ENCODE results near the gene MT1F. TPM values are rescaled to one million over a fixed set of nuclear protein-coding genes. Genes with fewer than 3 reads are reported as not detected.

Gene MT1F
- total and polyA plus RNA-seq, 10 of the 15 experiments (the other 5 are each of a cell fraction or from before 2014, with no cell fraction given), result 0.28 to 2.5 (median 1.1) TPM; not detected in 1

- H4K20me1 ChIP-seq (ENCODE audit: control insufficient read depth, insufficient read depth), result no peaks in the 10 kb centered on the region
- DNase-seq (ENCODE audit: low read depth, low spot score), result no peak
- no peak overlapping the region for H3K4me3 ChIP-seq
- 29% methylated on average over 5 of the region's 5 CpGs for WGBS (ENCODE audit: insufficient coverage, insufficient replicate concordance, low lambda C conversion rate, missing lambda C conversion rate)
- H2AFZ ChIP-seq (ENCODE audit: control insufficient read depth, low read depth, low read length), result no peak overlapping the region
- in situ Hi-C loops (cut with MboI), result loop anchor here (25.0 kb wide), 1 partner anchor 760 kb away; no protein-coding TSS in a partner anchor
- no peak overlapping the region for H3K9ac ChIP-seq (ENCODE audit: control insufficient read depth, insufficient read depth, low read length)
- no peaks in the 10 kb centered on the region for H3K36me3 ChIP-seq (ENCODE audit: control insufficient read depth in 2 of 2, insufficient read depth in 2 of 2, low read length in 1 of 2)
- ATAC-seq, result no peak
- SMC1A ChIA-PET (ENCODE audit: uncharacterized antibody, unreplicated experiment), result interaction anchor here (0.5 to 1.7 kb wide), 4 partner anchors 21 to 562 kb away, joined by 3 read pairs; no protein-coding TSS in a partner anchor
- H3K79me2 ChIP-seq (ENCODE audit: control insufficient read depth, insufficient read depth, low read length), result no peaks in the 10 kb centered on the region
- no TSS peak for BruUV-seq (replicated peaks)
- H3K4me1 ChIP-seq (ENCODE audit: control insufficient read depth, insufficient read depth, low read length), result no peaks in the 10 kb centered on the region; the same call in 1 of the 2 replicates
- RAD21 ChIA-PET (ENCODE audit: unreplicated experiment), result no interaction called here
- intact Hi-C loops (cut with micrococcal nuclease; ENCODE audit: unreplicated experiment), result no loop called here
- no peak overlapping the region for H3K4me2 ChIP-seq (ENCODE audit: control insufficient read depth, insufficient read depth)
- H3K9me3 ChIP-seq (replicated peaks; ENCODE audit: control insufficient read depth, insufficient read depth, low read length), result no peaks in the 10 kb centered on the region; the same call in 2 of the 3 replicates
- CTCF ChIA-PET, result interaction anchor here (1.1 to 1.3 kb wide), 2 partner anchors 21 to 121 kb away, joined by 3 to 5 read pairs; no protein-coding TSS in a partner anchor
- H3K27ac ChIP-seq (ENCODE audit: control insufficient read depth, insufficient read depth), result no peak overlapping the region
- POLR2A ChIA-PET, result interaction anchor here (0.5 kb wide), 1 partner anchor 24 kb away, joined by 3 read pairs; no protein-coding TSS in a partner anchor
- H3K27me3 ChIP-seq (replicated peaks in 1 of 2; ENCODE audit: control insufficient read depth in 2 of 2, insufficient read depth in 2 of 2, low read length in 1 of 2), result no peaks in the 10 kb centered on the region; a peak in 1 of 4 replicates
- no peak for FAIRE-seq
- TF ChIP-seq NR2F1 (conservative IDR thresholded peaks at IDR 0.05), result no peak
- TF ChIP-seq STAT1 (conservative IDR thresholded peaks at IDR 0.05), result no peak
- TF ChIP-seq FOS (IDR thresholded peaks at IDR 0.05; ENCODE audit: borderline replicate concordance, extremely low read depth, insufficient read length), result no peak
- TF ChIP-seq SUZ12 (IDR thresholded peaks at IDR 0.05; ENCODE audit: unreplicated experiment), result no peak
- no peak for TF ChIP-seq BRCA1 (IDR thresholded peaks at IDR 0.05; ENCODE audit: low read depth, low read length)
- no peak for TF ChIP-seq IKZF2 (IDR thresholded peaks at IDR 0.05)
- no peak for TF ChIP-seq HDAC6 (IDR thresholded peaks at IDR 0.05; ENCODE audit: unreplicated experiment)
- no peak for TF ChIP-seq GATAD2B (conservative IDR thresholded peaks at IDR 0.05; ENCODE audit: low read depth)
Observed at GRCh38 chr16:56697456-56698155, 39.8 kb downstream of the MT1F start.

Data from GM12878 (cell line).